ENCODE data around the gene TCL1B. TPM values are rescaled to one million over a fixed set of nuclear protein-coding genes. Genes with fewer than 3 reads are reported as not detected.

The TCL1B gene
- total RNA-seq, 1 donor from 2014 or later = not detected

- no peak for DNase-seq (ENCODE audit: extremely low spot score in 2 of 2)
These were observed 6.9 kb upstream of the TCL1B start for GRCh38 chr14:95679148-95679815.

GRCh38 chr14:95679998-95680735 lies 6.1 kb upstream of the TCL1B start:
- no peak overlapping the region for H3K27ac ChIP-seq

More at GRCh38 chr14:95679148-95679815, 6.9 kb upstream of the TCL1B start:
- Histone ChIP-seq H3K4me1 (no peaks in the 10 kb centered on the region), H3K36me3 (no peaks in the 10 kb centered on the region), H3K27ac (no peak overlapping the region), H3K4me3 (no peak overlapping the region), H3K27me3 (no peaks in the 10 kb centered on the region), H3K9me3 (no peaks in the 10 kb centered on the region)
- no peak for TF ChIP-seq POLR2AphosphoS5 (IDR thresholded peaks at IDR 0.05; ENCODE audit: insufficient read depth in 1 of 2, low read depth in 1 of 2)
- TF ChIP-seq POLR2A (IDR thresholded peaks at IDR 0.05) = no peak
- TF ChIP-seq, protein P1, sequence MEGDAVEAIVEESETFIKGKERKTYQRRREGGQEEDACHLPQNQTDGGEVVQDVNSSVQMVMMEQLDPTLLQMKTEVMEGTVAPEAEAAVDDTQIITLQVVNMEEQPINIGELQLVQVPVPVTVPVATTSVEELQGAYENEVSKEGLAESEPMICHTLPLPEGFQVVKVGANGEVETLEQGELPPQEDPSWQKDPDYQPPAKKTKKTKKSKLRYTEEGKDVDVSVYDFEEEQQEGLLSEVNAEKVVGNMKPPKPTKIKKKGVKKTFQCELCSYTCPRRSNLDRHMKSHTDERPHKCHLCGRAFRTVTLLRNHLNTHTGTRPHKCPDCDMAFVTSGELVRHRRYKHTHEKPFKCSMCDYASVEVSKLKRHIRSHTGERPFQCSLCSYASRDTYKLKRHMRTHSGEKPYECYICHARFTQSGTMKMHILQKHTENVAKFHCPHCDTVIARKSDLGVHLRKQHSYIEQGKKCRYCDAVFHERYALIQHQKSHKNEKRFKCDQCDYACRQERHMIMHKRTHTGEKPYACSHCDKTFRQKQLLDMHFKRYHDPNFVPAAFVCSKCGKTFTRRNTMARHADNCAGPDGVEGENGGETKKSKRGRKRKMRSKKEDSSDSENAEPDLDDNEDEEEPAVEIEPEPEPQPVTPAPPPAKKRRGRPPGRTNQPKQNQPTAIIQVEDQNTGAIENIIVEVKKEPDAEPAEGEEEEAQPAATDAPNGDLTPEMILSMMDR (IDR thresholded peaks at IDR 0.05) = no peak
- intact Hi-C loops (cut with DNase I) = no loop called here

DNA sequence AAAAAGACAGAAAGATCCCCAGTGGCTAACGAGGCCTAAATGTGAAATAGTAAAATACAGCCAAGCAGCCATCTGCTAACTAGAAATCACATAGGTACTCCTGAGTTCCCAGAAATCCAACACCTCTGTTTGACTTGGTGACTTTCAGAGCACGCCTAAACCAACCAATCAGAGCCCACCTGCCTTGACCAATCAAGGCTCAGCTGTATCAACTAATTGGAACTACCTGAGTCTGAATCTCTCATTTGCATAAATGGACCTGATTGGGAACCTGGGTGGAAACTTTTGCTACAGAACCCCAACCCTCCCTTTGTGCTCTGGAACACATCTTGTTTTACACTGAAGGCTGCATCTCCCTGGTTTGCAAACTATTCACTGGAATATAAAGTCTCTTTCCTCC lies 5.1 kb upstream of the TCL1B start:
- TF ChIP-seq, protein P1 (IDR thresholded peaks at IDR 0.05) = no peak
- TF ChIP-seq POLR2A (IDR thresholded peaks at IDR 0.05) (no peak), POLR2AphosphoS5 (IDR thresholded peaks at IDR 0.05; ENCODE audit: insufficient read depth in 1 of 2, low read depth in 1 of 2) (no peak)
- no peaks in the 10 kb centered on the region for H3K27me3 ChIP-seq
- intact Hi-C loops (cut with DNase I) = no loop called here
- DNase-seq (ENCODE audit: extremely low spot score in 2 of 2) = no peak
- H3K27ac ChIP-seq = no peak overlapping the region
- H3K36me3 ChIP-seq = no peaks in the 10 kb centered on the region
- H3K9me3 ChIP-seq = no peaks in the 10 kb centered on the region
- no peaks in the 10 kb centered on the region for H3K4me1 ChIP-seq
- H3K4me3 ChIP-seq = no peak overlapping the region

More at GRCh38 chr14:95679998-95680735, 6.1 kb upstream of the TCL1B start:
- H3K4me1 ChIP-seq = no peaks in the 10 kb centered on the region
- TF ChIP-seq POLR2A (IDR thresholded peaks at IDR 0.05) (no peak), POLR2AphosphoS5 (IDR thresholded peaks at IDR 0.05; ENCODE audit: insufficient read depth in 1 of 2, low read depth in 1 of 2) (no peak)
- TF ChIP-seq, protein P1 (IDR thresholded peaks at IDR 0.05) = no peak
- no peaks in the 10 kb centered on the region for H3K9me3 ChIP-seq
- no peak for DNase-seq (ENCODE audit: extremely low spot score in 2 of 2)
- H3K36me3 ChIP-seq = no peaks in the 10 kb centered on the region
- no peak overlapping the region for H3K4me3 ChIP-seq
- intact Hi-C loops (cut with DNase I) = no loop called here
- H3K27me3 ChIP-seq = no peaks in the 10 kb centered on the region

- intact Hi-C loops (cut with DNase I) = no loop called here
- no peak overlapping the region for H3K4me3 ChIP-seq
- no peaks in the 10 kb centered on the region for H3K27me3 ChIP-seq
- TF ChIP-seq POLR2AphosphoS5 (IDR thresholded peaks at IDR 0.05; ENCODE audit: insufficient read depth in 1 of 2, low read depth in 1 of 2) = no peak
- TF ChIP-seq, protein P1 (IDR thresholded peaks at IDR 0.05) = peak in 1 of 3 experiments; percentile 20
- H3K27ac ChIP-seq = no peak overlapping the region
- no peaks in the 10 kb centered on the region for H3K9me3 ChIP-seq
- no peaks in the 10 kb centered on the region for H3K4me1 ChIP-seq
- no peaks in the 10 kb centered on the region for H3K36me3 ChIP-seq
- DNase-seq (ENCODE audit: extremely low spot score in 2 of 2) = no peak
These were observed 2.4 kb upstream of the TCL1B start for GRCh38 chr14:95683793-95684192.

- no peak for DNase-seq (ENCODE audit: extremely low spot score in 2 of 2)
- no peaks in the 10 kb centered on the region for H3K27me3 ChIP-seq
- intact Hi-C loops (cut with DNase I) = no loop called here
These were observed 709 bp downstream of the TCL1B start for GRCh38 chr14:95686935-95687334.

More at GRCh38 chr14:95686935-95687334, 709 bp downstream of the TCL1B start:
- Histone ChIP-seq H3K4me3 (no peak overlapping the region), H3K9me3 (no peaks in the 10 kb centered on the region), H3K36me3 (no peaks in the 10 kb centered on the region), H3K4me1 (no peaks in the 10 kb centered on the region), H3K27ac (no peak overlapping the region)
- no peak for TF ChIP-seq POLR2A (IDR thresholded peaks at IDR 0.05)
- TF ChIP-seq, protein P1 (IDR thresholded peaks at IDR 0.05) = no peak
- no peak for TF ChIP-seq POLR2AphosphoS5 (IDR thresholded peaks at IDR 0.05; ENCODE audit: insufficient read depth in 1 of 2, low read depth in 1 of 2)

Measured in vagina (tissue), 2 donors.